Measurements from ENCODE around the gene KIAA2012. TPM values are rescaled to one million over a fixed set of nuclear protein-coding genes. Genes with fewer than 3 reads are reported as not detected.
A peak's percentile ranks its signal among the peaks of the same experiment; 100 is the strongest.

Gene KIAA2012
- polyA plus RNA-seq, 6 donors from 2014 or later: not detected

DNA sequence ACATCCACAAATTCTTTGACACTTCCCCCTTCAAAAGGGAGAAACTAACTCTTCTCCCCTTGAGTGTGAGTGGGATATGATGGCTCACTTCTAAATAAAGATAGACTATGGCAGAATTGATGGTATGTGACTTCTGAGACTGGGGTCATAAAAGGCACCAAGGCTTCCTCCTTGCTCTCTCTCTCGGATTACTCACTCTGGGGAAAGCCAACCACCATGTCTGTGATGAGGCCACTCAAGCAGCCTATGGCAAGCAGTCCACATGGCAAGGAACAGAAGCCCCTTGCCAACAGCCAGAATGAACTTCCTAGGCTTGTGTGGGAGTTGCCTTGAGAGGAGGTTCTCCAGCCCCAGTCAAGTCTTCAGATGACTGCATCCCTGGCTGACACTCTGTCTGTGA is 43.6 kb downstream of the KIAA2012 start:
- peaks cover 5 to 6% of the 10 kb centered on the region in 2 donors for H3K36me3 Mint-ChIP-seq
- ATAC-seq (ENCODE audit: low read depth in 2 of 2) (no peak), DNase-seq (no peak)
- H3K27me3 Mint-ChIP-seq: peaks cover 0 to 38% (median 27%) of the 10 kb centered on the region in 3 donors
- no peak overlapping the region for H3K27ac Mint-ChIP-seq
- peaks cover 0 to 25% (median 2%) of the 10 kb centered on the region in 7 donors for H3K9me3 Mint-ChIP-seq
- peaks cover 2 to 4% (median 3%) of the 10 kb centered on the region in 3 donors for H3K4me1 Mint-ChIP-seq
- H3K4me3 Mint-ChIP-seq: no peak overlapping the region

DNA sequence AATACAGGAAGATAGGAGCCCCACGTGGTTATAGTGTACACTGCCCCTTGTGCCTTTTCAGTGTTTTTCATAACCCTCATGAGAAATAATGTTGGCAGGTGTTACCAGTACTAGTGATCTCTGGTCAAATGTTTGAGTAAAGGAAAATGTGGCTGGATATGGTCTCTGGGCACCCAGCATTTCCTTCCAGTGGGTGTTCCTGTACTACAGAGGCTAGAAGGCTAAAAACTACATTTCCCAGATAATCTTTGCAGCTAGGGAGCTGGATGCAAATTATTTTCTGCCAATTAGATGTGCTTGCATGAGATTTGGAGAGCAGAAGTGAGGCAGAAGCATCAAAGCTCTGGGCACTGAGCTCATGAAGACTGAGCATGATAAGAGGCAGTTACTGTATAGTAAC is 45.1 kb downstream of the KIAA2012 start:
- no peak for ATAC-seq (ENCODE audit: low read depth in 2 of 2)
- Mint-ChIP-seq H3K27ac (no peak overlapping the region), H3K9me3 (peaks cover 0 to 25% (median 2%) of the 10 kb centered on the region in 7 donors), H3K4me3 (no peak overlapping the region), H3K4me1 (peaks cover 6 to 9% (median 8%) of the 10 kb centered on the region in 3 donors), H3K36me3 (peaks cover 5 to 6% of the 10 kb centered on the region in 2 donors), H3K27me3 (peaks cover 0 to 27% (median 26%) of the 10 kb centered on the region in 3 donors)
- DNase-seq: no peak

GRCh38 chr2:202120828-202121227 is 47.8 kb downstream of the KIAA2012 start:
- DNase-seq (no peak), ATAC-seq (ENCODE audit: low read depth in 2 of 2) (no peak)
- peaks cover 0 to 25% (median 2%) of the 10 kb centered on the region in 7 donors for H3K9me3 Mint-ChIP-seq
- peak overlapping the region in 1 of 8 donors; percentile 45 for H3K4me3 Mint-ChIP-seq
- peaks cover 6 to 9% (median 8%) of the 10 kb centered on the region in 3 donors for H3K4me1 Mint-ChIP-seq
- H3K27ac Mint-ChIP-seq: no peak overlapping the region
- peaks cover 0 to 30% (median 11%) of the 10 kb centered on the region in 3 donors for H3K27me3 Mint-ChIP-seq
- H3K36me3 Mint-ChIP-seq: peaks cover 5 to 6% of the 10 kb centered on the region in 2 donors

DNA sequence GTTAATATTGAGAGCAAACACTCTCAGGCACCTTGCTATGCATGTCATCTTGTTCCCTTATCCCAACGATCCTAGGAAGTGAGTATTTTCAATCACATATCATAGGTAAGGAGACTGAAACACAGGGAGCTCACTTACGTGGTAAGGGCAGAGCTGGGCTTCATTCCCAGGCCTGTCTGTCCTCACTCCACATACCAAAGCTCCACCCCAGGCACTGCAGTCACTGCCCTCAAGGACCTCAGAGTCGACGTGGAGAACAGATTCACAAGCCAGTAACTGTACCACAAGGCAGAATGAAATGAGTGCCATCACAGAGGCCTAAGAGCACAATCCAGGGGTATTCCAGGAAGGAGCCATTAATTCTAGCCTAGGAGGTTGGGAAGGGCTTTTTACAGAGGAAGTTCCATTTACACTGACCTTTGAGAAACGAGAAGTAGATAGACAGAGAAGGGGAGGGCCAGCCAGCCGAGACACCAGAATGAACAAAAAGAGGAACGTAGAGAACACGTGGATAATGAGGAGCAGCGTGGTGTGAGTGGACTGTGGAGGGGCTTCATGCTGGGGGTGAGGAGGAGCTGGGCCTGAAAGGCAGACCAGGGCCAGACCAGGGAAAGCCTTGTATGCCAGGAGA is 48.6 kb downstream of the KIAA2012 start:
- ATAC-seq (ENCODE audit: low read depth in 2 of 2) (peak; percentile 53 to 67), DNase-seq (no peak)
- peaks cover 6 to 9% (median 8%) of the 10 kb centered on the region in 3 donors for H3K4me1 Mint-ChIP-seq
- peaks cover 0 to 27% (median 5%) of the 10 kb centered on the region in 3 donors for H3K27me3 Mint-ChIP-seq
- H3K27ac Mint-ChIP-seq: peak overlapping the region in 2 of 6 donors; percentile 61 to 94
- peaks cover 0 to 24% (median 2%) of the 10 kb centered on the region in 7 donors for H3K9me3 Mint-ChIP-seq
- H3K36me3 Mint-ChIP-seq: peaks cover 4 to 5% of the 10 kb centered on the region in 2 donors
- H3K4me3 Mint-ChIP-seq: peak overlapping the region in 2 of 8 donors; percentile 22 to 55

GRCh38 chr2:202122163-202122540 is 49.1 kb downstream of the KIAA2012 start:
- Mint-ChIP-seq H3K4me1 (peaks cover 6 to 9% (median 8%) of the 10 kb centered on the region in 3 donors), H3K27ac (peak overlapping the region in 1 of 6 donors; percentile 94)

DNA sequence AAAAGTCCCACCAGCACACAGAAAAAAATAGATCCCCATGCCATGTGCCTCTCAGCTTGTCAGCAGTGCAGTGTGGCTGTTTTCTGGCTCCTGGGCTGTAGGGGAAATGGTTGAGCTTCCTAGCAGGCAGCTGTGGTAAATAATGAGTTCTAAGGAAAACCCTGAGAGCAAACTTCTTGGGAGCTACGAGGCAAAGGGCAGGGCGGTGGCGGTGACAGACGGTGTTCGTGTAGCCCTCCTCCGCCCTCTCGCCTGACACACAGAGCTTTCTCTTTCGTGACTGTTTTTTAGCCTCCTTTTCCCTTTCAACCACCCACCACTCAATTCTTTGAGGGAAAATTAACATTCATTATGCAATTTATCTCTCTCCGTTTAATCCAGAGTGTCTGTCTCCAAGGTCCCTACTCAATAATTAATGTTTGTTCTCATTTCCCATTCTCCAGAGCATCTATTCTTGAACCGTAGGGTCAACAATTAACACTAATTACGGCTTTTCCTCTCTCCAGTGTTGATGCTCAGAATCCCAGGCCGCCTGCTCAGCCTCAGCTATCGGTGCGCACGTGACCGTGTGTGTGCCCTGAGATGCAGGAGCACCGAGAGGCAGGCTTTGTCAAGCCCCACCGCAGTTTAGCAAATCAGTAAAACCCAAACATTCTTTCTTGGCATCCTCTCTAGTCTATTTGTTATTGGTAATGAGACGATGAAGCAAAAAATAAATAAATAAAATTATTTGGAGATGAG is 50.1 kb downstream of the KIAA2012 start:
- H3K4me3 Mint-ChIP-seq: no peak overlapping the region
- H3K27ac Mint-ChIP-seq: no peak overlapping the region
- H3K4me1 Mint-ChIP-seq: peaks cover 6 to 9% (median 8%) of the 10 kb centered on the region in 3 donors
- H3K36me3 Mint-ChIP-seq: peaks cover 0 to 5% of the 10 kb centered on the region in 2 donors
- peaks cover 0 to 20% (median 2%) of the 10 kb centered on the region in 7 donors for H3K9me3 Mint-ChIP-seq
- DNase-seq: no peak
- ATAC-seq (ENCODE audit: low read depth in 2 of 2): no peak
- H3K27me3 Mint-ChIP-seq: peaks cover 0 to 17% (median 0%) of the 10 kb centered on the region in 3 donors

More at GRCh38 chr2:202122163-202122540, 49.1 kb downstream of the KIAA2012 start:
- Mint-ChIP-seq H3K27me3 (peaks cover 0 to 22% (median 0%) of the 10 kb centered on the region in 3 donors), H3K9me3 (peaks cover 0 to 20% (median 2%) of the 10 kb centered on the region in 7 donors), H3K4me3 (peak overlapping the region in 1 of 8 donors; percentile 22), H3K36me3 (peaks cover 0 to 5% of the 10 kb centered on the region in 2 donors)
- no peak for DNase-seq
- ATAC-seq (ENCODE audit: low read depth in 2 of 2): no peak

GRCh38 chr2:202124286-202124685 is 51.2 kb downstream of the KIAA2012 start:
- Mint-ChIP-seq H3K4me3 (no peak overlapping the region), H3K9me3 (peaks cover 0 to 19% (median 2%) of the 10 kb centered on the region in 7 donors), H3K27ac (peak overlapping the region in 2 of 6 donors; percentile 17 to 30), H3K36me3 (peaks cover 0 to 5% of the 10 kb centered on the region in 2 donors), H3K27me3 (peaks cover 0 to 14% (median 0%) of the 10 kb centered on the region in 3 donors), H3K4me1 (peaks cover 6 to 9% (median 8%) of the 10 kb centered on the region in 3 donors)
- DNase-seq (no peak), ATAC-seq (ENCODE audit: low read depth in 2 of 2) (no peak)

DNA sequence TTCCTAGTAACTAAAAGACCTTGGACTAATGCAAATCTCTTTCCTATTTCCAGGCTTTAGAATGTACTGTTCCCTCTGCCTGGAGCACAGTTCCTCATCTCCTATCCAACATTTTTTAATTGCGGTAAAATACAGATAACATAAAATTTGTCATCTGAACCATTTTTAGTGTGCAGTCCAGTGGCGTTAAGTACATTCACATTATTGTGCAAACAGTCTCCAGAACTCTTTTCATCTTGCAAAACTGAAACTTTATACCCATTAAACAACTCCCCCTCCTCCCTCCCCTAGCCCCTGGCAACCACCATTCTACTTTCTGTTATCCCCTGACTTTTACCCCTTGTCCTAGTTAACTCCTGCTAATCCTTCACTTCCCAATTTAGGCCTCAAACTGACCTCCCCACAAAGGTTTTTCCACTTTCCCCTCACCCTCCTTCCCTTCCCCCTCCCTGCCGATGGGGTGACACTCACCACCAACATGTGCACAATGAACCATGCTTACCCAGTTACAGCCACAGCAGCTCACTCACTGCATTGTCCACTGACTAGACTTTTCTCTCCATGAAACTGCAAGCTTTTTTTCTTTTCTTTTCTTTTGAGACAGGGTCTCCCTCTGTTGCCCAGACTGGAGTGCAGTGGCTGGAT is 54.8 kb downstream of the KIAA2012 start:
- Mint-ChIP-seq H3K36me3 (no peaks in the 10 kb centered on the region), H3K27me3 (peaks cover 0 to 14% (median 9%) of the 10 kb centered on the region in 3 donors), H3K27ac (no peak overlapping the region), H3K4me1 (no peaks in the 10 kb centered on the region), H3K4me3 (no peak overlapping the region), H3K9me3 (no peaks in the 10 kb centered on the region)
- ATAC-seq (ENCODE audit: low read depth in 2 of 2): no peak
- DNase-seq: no peak

- no peaks in the 10 kb centered on the region for H3K36me3 Mint-ChIP-seq
- no peak overlapping the region for H3K27ac Mint-ChIP-seq
- no peaks in the 10 kb centered on the region for H3K9me3 Mint-ChIP-seq
- no peak overlapping the region for H3K4me3 Mint-ChIP-seq
- ATAC-seq (ENCODE audit: low read depth in 2 of 2) (no peak), DNase-seq (no peak)
- H3K27me3 Mint-ChIP-seq: peaks cover 0 to 9% (median 5%) of the 10 kb centered on the region in 3 donors
- no peaks in the 10 kb centered on the region for H3K4me1 Mint-ChIP-seq
Measured at GRCh38 chr2:202129841-202130240, 56.8 kb downstream of the KIAA2012 start.

DNA sequence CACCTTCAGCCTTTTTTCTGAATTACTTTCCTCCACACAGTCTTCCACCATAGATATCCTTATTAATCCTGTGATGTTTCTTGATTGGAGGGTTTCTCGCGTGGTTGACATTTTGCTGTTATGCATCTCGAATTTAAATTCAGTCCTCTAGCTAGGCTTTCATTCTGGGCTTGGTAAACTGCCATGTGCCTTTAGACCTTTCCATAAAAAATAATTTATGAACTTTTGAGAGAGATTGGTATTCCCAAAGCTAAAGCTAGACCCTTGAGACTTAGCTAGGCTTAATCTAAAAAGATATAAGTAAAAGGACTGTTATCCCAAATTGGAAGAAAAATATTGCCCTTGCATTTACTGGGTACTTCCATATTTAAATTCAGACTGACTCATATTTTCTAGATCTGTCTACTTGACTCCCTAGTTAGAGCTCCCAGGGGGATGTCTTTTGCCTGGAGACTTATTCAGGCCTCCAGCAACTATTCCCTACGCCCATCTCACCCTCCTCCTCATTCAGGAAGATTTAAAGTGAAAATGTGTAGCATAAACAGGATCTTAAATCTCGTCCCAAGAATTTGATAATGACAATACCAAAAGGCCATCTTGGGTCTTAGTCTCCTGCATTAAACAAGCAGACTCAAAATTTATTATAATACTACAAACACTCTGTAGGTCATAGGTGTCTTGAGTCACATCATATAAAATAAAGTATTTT is 60.3 kb downstream of the KIAA2012 start:
- H3K9me3 Mint-ChIP-seq: no peaks in the 10 kb centered on the region
- peaks cover 0 to 9% (median 0%) of the 10 kb centered on the region in 3 donors for H3K27me3 Mint-ChIP-seq
- DNase-seq (no peak), ATAC-seq (ENCODE audit: low read depth in 2 of 2) (no peak)
- no peaks in the 10 kb centered on the region for H3K36me3 Mint-ChIP-seq
- H3K4me1 Mint-ChIP-seq: no peaks in the 10 kb centered on the region
- no peak overlapping the region for H3K27ac Mint-ChIP-seq
- no peak overlapping the region for H3K4me3 Mint-ChIP-seq

GRCh38 chr2:202133909-202134265 is 60.8 kb downstream of the KIAA2012 start:
- Mint-ChIP-seq H3K27ac (no peak overlapping the region), H3K9me3 (no peaks in the 10 kb centered on the region), H3K4me3 (no peak overlapping the region), H3K4me1 (no peaks in the 10 kb centered on the region), H3K27me3 (peaks cover 0 to 9% (median 0%) of the 10 kb centered on the region in 3 donors), H3K36me3 (no peaks in the 10 kb centered on the region)
- no peak for DNase-seq
- no peak for ATAC-seq (ENCODE audit: low read depth in 2 of 2)

DNA sequence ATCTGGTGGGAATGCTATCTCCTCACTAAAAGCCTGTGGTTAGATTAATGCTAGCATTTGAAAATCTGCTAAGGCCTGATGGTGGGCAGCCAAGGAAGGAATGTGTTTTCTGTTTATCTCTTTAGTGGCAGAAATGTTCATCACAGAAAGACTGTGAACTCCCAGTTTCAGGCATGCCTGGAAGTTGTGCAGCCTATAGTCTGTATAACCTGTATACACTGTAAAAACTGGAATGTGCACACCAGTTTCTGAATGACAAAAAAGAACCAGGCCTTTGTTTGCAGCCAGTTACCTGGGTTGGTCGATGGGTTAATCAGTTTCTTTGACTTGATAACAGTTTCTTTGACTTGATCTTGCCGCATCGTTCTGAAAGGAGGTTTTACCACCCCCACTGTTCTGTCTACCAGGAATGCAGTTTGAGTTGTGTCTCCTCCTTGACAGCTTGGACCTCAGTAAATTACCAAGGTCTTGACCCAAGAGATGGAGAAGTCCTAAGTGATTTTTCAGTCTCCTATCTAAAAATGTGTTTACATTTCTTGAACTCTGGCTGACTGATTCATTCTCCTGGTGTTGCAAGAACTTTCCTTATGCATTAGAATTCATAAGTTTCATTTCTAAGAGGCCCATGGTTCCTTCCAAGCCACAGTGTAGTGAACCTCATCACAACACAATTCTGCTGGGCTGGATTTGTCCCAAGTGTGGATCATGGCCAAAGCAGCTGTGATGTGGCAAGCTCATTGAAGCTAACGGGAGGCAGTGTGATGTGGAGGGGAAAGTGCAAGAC is 62.2 kb downstream of the KIAA2012 start:
- no peak for ATAC-seq (ENCODE audit: low read depth in 2 of 2)
- Mint-ChIP-seq H3K4me3 (no peak overlapping the region), H3K27ac (no peak overlapping the region), H3K27me3 (peaks cover 0 to 9% (median 0%) of the 10 kb centered on the region in 3 donors), H3K4me1 (no peaks in the 10 kb centered on the region), H3K9me3 (no peaks in the 10 kb centered on the region), H3K36me3 (no peaks in the 10 kb centered on the region)
- no peak for DNase-seq
